Stimulated activated CD8-positive, alpha-beta memory T cell treated with anti-CD3 and anti-CD28 coated beads, Interleukin-12 subunit alpha, Interleukin-12 subunit beta, amount 100 ng/mL, for 24 hours (primary cell): ENCODE measurements around the gene OR6J1.
"Not testable (repeated sequence)": the region's sequence is repeated elsewhere in the genome, so short reads cannot be mapped to it uniquely, and the experiment has no call there.

Experiments
- DNase-seq: peaks from one replicate; pipeline ENCODE4 v3.0.0-alpha.2; 2020; ENCODE audit errors: extremely low read depth

The OR6J1 gene

GRCh38 chr14:22650960-22651521 is 6.9 kb upstream of the OR6J1 start:
- no peak for DNase-seq

- DNase-seq = no peak
Measured at GRCh38 chr14:22650046-22650739, 6.0 kb upstream of the OR6J1 start.

GRCh38 chr14:22648506-22648905 is 4.4 kb upstream of the OR6J1 start:
- no peak for DNase-seq

DNA sequence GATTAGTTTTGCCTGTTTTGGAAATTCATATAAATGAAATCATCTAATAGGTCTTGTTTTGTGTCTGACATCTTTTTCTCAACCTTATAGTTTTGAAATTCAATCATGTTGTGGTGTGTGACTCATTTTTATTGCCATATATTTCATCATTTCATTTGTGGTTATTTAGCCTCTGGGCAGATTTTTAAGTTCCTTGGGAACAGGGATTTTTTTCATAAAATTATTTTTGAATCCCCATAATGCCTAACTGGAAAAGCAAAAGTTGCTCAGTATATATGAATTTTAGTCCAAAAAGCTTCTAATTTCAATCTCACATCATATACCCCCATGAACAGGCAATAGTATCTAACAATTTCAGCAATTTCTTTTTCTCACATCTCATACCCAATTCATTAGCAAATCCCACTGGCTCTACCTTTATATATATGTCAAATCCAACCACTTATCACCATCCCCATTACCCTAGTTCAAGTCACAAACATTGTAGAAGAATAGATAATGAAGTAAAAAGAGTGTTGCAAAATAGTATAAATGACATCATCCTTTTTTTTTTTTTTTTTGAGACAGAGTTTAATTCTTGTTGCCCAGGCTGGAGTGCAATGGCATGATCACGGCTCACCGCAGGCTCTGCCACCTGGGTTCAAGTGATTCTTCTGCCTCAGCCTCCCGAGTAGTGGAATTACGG is 2.6 kb upstream of the OR6J1 start:
- no peak for DNase-seq

DNA sequence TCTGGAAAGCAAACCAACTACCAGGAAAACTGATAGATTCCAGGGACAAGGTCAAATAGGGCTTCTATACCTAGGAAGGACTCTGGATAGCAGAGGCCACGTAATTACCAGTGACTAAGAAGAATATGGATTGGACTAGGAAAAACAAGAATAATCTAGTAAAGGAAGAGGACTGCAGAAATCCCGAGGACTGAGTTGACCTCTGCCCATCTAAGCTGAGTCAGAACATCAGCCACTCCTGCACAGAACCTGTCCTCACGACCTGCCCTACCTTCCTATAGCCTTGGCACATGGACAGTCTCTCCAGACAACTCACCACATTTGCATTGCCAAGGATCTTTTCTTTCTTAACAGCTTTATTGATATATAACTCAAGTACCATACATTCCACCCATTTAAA is 2.3 kb downstream of the OR6J1 start:
- DNase-seq = no peak

DNA sequence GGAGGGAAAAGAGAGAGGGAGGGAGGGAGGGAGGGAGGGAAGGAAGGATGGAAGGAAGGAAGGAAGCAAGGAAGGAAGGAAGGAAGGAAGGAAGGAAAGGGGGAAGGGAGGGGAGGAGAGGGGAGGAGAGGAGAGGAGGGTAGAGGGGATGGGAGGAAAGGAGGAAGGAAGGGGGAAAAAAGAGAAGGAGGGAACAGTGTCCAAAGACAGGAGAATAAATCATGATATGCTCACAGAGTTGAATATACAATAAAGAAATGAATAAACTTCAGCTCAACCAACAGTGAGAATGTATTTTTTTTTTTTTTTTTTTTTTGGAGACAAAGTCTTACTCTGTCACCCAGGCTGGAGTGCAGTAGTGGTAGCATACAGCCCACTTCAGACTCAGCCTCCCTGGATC is 4.0 kb downstream of the OR6J1 start:
- DNase-seq = no peak

GRCh38 chr14:22635980-22636379 is 8.2 kb downstream of the OR6J1 start:
- DNase-seq = not testable (repeated sequence)

DNA sequence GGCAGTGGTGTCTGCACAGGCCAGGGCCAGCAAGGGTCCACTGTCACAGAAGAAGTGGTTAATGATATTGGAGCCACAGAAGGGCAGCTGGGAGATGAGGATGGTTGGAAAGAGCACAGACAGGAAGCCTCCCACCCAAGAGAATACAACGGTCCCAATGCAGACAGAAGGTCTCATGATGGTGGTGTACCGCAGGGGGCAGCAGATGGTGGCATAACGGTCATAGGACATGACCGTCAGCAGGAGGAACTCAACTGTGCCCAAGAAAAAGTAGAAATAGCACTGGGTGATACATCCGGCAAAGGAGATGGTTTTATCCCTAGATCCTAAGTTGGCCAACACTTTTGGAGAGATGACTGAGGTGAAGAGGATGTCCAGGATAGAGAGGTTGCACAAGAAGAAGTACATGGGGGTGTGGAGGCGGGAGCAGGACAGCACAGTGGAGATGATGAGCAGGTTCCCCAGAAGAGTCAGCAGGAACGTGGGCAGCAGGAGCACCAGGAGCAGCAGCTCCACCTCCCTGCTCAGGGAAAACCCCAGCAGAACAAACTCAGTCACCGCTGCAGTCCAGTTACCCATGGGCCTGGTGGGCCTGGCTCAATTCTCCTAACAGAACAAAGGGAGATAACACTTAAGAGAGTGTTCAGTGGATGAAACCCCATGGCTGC is 9.8 kb downstream of the OR6J1 start:
- no peak for DNase-seq

DNA sequence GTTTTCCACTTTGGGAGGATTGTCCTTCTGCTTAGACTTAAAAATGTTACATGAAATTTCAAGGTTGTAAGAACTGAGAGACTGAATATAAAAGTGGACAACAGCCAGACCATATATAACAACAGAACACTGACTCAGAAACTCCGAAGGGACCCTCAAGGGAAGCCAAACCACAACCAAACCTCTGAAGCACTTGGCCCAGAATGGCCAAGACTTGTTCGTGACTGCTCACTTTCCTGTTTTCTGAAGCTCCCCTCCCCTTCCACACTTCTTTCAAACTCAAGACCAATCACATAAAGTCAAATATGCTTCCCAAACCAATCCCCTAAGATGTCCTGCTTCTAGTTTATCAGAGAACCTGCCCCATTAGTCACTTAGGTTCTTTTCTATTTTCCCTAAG is 13.7 kb downstream of the OR6J1 start:
- DNase-seq = no peak

DNA sequence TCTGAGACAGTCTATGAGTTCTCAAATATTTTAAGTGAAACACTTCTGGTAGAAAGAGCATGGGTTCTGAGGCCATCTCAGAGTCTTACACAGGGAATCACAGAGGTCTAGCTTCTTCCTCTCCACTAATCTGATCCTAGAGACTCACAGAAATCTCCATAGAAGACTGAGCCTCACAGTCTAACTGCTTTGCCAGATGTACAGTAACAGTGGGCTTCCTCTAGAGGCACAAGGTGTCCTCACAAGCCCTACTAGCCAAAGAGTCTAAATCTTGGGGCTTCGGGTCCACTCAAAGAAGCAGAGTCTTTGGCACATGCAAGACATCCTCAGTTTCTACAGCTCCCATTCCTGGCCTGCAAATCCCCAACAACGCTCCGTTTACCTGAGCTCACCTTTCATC is 14.1 kb downstream of the OR6J1 start:
- DNase-seq = no peak

DNA sequence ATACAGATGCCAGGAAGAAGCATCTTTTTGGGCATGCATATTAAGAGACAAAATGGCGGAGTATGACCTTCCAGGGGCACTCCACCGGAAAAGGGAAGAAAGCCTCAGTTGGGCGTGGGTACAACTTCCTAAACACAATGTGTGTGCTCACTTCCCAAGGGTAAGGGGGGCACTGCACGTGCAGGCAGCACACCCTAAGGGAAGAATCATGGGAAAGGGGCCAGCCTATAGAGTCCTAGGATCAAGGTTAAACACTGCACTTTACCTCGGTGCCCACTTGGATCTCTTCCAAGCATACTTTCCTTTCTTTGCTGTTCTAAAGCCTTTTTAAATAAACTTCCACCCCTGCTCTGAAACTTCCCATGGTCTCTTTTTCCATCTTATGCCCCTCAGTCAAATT is 14.8 kb downstream of the OR6J1 start:
- no peak for DNase-seq

- no peak for DNase-seq
Measured at GRCh38 chr14:22627506-22628263, 16.5 kb downstream of the OR6J1 start.

DNA sequence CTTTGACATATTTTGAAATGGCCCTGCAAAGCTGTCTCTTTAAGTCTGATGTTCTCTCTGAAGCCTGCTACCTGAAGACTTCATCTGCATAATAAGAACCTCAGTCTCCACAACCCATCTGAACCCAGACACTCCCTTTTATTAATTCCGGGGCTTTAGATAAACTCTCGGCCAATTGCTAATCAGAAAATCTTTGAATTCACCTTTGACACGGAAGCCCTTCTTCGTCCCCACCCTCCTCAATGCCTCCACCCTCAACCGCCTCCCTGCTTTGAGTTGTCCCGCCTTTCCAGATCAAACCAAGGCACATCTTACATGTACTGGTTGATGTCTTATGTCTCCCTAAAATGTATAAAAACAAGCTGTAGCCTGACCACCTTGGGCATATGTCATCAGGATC is 17.6 kb downstream of the OR6J1 start:
- DNase-seq = no peak

DNA sequence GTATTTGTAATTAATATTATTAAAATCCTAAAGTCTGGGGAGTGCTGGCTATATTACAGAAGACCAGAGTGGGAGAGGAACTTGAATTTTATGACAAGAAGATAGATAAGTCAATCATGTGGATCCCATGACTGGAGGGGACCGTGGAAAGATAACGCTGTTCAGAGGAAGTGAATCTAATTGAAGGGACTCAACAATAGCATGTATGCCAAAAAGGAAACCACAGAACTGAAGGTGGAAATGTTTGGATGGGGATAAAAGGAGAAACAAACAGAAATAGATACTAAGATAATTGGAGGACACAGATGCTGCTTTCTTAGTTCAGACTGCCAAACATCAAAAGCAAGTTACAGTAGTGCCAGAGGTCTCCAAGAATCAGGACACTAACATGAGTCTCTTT is 21.1 kb downstream of the OR6J1 start:
- DNase-seq = no peak

- DNase-seq = no peak
Measured at GRCh38 chr14:22622255-22622654, 21.9 kb downstream of the OR6J1 start.

- not testable (repeated sequence) for DNase-seq
Measured at GRCh38 chr14:22615765-22616164, 28.4 kb downstream of the OR6J1 start.

- DNase-seq = no peak
Measured at GRCh38 chr14:22614240-22614799, 29.8 kb downstream of the OR6J1 start.

DNA sequence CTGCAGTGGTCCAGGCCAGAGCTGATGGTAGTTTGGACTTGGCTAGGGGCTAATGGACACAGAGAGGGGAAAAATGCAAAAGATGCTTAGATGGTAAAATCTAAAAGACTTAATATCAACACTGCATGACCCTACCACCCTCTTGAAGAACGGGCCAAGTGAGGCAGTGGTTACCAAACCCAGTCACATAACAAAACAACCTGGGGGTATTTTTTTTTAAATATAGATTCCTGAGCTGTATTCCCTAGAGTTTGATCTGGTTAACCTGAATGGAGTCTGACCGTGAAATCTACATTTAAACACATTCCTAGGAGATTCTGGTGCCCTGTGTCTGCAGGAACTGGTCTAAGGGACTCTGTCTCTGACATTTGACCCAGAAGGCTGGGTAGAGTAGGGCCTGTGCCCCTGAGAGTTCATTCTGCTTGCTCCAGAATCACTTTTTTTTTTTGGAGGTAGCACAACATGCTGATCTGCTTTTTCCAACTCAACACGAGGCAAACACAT is 30.4 kb downstream of the OR6J1 start:
- no peak for DNase-seq

GRCh38 chr14:22613106-22613695 is 31.0 kb downstream of the OR6J1 start:
- DNase-seq = no peak

DNA sequence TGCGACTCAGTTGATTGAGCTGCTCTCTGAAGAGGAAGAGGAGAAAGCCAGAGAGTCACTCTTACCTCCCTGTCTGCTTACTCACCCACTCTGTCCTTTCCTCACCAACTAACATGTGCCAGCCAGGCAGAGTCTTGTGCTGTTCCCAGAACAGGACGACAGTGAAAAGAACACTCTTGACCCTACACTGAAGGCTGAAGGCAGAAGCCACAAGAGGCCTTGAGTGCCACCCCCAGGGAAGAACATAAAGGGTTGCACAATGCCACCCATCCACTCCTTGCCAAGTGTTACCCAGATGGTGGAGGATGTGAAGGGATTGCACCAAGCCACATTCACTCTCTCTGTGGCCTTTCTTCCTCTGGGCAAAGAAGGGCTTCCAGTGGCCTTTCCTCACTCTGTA is 33.2 kb downstream of the OR6J1 start:
- DNase-seq = no peak

- DNase-seq = no peak
Measured at GRCh38 chr14:22607291-22607690, 36.9 kb downstream of the OR6J1 start.
